Purkinje cell (primary cell): ENCODE results near the gene HNRNPH2. TPM values are rescaled to one million over a fixed set of nuclear protein-coding genes. Genes with fewer than 3 reads are reported as not detected.

ENCODE experiments used
- polyA plus RNA-seq: library from polyadenylated mRNA; unstranded; fragments of >200 nt; fragmentation: Nextera tagmentation; gene quantifications from 2 replicates; pipeline ENCODE4 v1.2.1, GENCODE V29; 2014

The HNRNPH2 gene, protein sequence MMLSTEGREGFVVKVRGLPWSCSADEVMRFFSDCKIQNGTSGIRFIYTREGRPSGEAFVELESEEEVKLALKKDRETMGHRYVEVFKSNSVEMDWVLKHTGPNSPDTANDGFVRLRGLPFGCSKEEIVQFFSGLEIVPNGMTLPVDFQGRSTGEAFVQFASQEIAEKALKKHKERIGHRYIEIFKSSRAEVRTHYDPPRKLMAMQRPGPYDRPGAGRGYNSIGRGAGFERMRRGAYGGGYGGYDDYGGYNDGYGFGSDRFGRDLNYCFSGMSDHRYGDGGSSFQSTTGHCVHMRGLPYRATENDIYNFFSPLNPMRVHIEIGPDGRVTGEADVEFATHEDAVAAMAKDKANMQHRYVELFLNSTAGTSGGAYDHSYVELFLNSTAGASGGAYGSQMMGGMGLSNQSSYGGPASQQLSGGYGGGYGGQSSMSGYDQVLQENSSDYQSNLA
- 56.3 and 96.7 TPM in 2 replicates for polyA plus RNA-seq

DNA sequence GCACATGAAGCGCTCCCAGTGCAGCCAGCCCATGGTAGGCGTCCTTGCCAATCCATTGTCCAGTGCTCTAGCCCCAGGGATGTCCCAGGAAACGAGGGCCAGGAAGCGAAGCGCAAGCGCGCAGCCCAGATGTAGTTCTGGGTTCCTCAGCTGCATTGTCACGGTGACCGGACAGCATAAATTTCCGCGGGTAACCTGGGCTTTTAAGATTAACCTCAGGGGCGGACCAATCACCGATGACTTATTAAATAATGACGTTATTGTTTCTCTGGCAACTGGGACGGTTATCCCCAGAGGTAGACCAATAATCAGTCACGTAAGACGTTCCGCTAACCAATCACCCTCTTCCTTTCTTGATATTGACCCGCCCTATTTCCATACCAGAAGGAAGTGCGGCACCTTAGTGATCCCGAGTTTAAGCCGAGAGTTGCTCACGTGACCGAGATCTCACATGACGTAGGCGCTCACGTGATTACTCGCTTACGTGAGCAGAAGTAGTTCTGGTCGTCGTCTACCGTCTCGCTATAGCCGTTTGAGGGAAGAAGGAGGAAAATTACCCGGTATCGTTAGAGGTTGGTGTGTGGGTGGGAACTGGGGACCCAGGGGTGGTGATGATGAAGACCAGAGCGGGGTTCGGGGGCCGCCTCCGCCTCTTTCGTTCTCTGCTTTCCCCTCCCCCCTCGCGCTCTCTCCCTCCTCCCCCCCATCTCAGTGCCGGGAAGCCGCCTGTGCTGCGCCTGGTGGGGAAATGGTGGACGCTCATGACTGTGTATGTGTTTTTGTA lies at the start of gene HNRNPH2, which contains the start of gene GLA:
Gene HNRNPH2 (plus strand): TSS at position 475 of the 784 bp plus-strand sequence. CDS start 3,767 bp downstream, outside the sequence.
Gene GLA (minus strand): TSS at position 178 of the 784 bp plus-strand sequence. CDS start 22 bp downstream, at position 156.

DNA sequence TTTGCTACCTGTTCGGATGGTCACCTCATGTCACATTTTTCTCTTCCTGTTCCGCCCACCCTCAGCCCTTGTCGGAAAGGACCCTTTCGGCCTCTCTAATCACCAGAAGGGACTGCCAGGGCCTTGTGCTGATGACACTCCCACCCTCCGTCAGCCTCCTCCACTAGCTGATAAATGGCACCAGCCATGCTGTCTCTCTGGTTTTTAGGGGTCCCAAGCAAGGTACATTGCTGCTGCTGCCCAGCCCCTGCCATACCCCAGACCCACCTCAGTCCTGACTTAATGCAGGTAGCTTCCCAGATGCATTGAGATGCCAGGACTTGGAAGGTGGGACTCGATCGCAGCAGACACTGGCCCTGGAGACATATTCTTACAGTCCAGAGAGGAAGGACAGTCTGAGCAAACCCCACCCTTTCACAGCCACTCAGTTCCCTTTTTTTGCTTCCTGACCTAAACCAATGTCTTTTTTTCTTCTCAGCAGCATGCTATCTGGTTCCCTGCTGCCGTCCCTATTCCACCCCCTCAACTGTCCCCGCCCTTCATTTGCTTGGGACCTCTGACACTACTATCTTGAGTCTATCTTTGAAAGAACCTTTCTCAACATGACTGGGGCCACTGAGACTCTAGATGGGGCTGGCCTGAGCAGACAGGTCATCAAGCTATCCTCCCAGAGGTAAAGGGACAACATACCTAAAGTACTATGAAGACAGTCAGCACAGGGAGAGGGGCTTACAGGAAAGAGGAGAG lies 22.1 kb upstream of the HNRNPH2 start, which contains the start of gene BTK:
Gene BTK (minus strand): TSS at position 397 of the 747 bp plus-strand sequence. CDS start 10,907 bp downstream, outside the sequence.

DNA sequence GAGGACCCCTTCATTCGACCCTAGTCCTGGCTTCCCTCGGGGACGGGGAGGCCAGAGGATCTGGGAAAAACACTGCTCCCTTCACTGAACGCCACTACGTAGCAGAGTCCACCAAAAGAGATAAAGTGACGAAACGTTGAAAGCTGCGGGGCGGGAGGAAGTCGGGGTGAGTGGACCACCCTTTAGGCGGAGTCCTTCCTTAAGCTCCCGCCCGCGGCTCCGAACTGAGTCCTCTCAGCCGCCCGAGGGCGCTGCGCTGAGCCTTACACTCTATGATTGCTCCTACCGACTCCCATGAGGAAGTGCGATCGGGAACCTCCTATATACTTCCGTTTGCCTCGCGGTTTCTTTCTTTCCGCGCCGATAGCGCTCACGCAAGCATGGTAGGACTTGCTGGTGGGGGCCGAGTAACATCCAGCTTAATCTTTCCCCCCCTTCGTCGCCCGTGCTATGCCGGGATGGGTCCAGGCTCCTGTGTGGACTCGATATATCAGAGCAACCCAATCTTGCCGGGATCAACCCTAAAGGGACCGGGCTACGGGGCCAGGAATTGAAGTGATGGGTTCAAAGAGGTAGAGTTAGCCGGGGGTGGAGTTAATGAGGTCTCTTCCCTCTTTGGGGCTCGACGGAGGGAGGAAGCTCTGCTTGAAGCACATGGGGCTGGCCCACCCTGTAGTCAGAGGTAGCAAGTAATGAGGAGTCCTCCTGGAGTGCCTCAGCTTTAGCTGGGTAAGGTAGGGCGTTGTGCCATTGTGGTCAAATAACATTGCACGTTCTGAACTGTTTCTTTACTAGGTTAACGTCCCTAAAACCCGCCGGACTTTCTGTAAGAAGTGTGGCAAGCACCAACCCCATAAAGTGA lies 17.1 kb upstream of the HNRNPH2 start, which contains the start of gene RPL36A:
Gene RPL36A (plus strand): TSS at position 348 of the 862 bp plus-strand sequence. CDS start 33 bp downstream, at position 381.

Other genes with a start within 250 kb of the HNRNPH2 start
- gene DRP2, start 188.4 kb upstream of the HNRNPH2 start, polyA plus RNA-seq = 1.0 and 1.2 TPM in 2 replicates
- gene TAF7L, start 116.9 kb upstream of the HNRNPH2 start, polyA plus RNA-seq = 0.18 TPM in 1 of 2 replicates, not detected in the other
- 30.4 and 33.9 TPM in 2 replicates for gene TIMM8A, start 59.5 kb upstream of the HNRNPH2 start, polyA plus RNA-seq
- gene BTK, start 22.0 kb upstream of the HNRNPH2 start, polyA plus RNA-seq = not detected in 2 replicates
- gene RPL36A, start 17.2 kb upstream of the HNRNPH2 start, polyA plus RNA-seq = 271 and 273 TPM in 2 replicates
- 25.6 and 38.5 TPM in 2 replicates for gene GLA, start 297 bp upstream of the HNRNPH2 start, polyA plus RNA-seq
- gene ARMCX4, start 77.2 kb downstream of the HNRNPH2 start, polyA plus RNA-seq = 5.1 and 9.9 TPM in 2 replicates
- 39.2 and 45.7 TPM in 2 replicates for gene ARMCX1, start 142.3 kb downstream of the HNRNPH2 start, polyA plus RNA-seq
- 45.5 and 75.8 TPM in 2 replicates for gene ARMCX6, start 209.8 kb downstream of the HNRNPH2 start, polyA plus RNA-seq
- gene ARMCX3, start 214.9 kb downstream of the HNRNPH2 start, polyA plus RNA-seq = 21.3 and 32.1 TPM in 2 replicates